IgD-negative memory B cell (primary cell): ENCODE measurements around the gene RTP5. TPM values are rescaled to one million over a fixed set of nuclear protein-coding genes. Genes with fewer than 3 reads are reported as not detected.
"Not testable (repeated sequence)": the region's sequence is repeated elsewhere in the genome, so short reads cannot be mapped to it uniquely, and the experiment has no call there.

ENCODE experiments used
- H3K27ac Mint-ChIP-seq, 3 donors: one replicate each; pipeline ENCODE4 v1.8.0; 2020 to 2022; ENCODE audit warnings: mild to moderate bottlenecking in 3 of 3, mixed read lengths in 3 of 3, moderate library complexity in 1 of 3
- H3K27me3 Mint-ChIP-seq: one replicate; pipeline ENCODE4 v1.8.0; 2021; ENCODE audit warnings: mixed read lengths
- H3K36me3 Mint-ChIP-seq: one replicate; pipeline ENCODE4 v1.8.0; 2020; ENCODE audit warnings: mild to moderate bottlenecking, mixed read lengths
- H3K4me1 Mint-ChIP-seq, 3 donors: one replicate each; pipeline ENCODE4 v1.8.0; 2020 to 2022; ENCODE audit warnings: mixed read lengths in 3 of 3, mild to moderate bottlenecking in 1 of 3
- H3K4me3 Mint-ChIP-seq, 4 donors: one replicate each; pipeline ENCODE4 v1.8.0; 2020 to 2022; ENCODE audit warnings: mild to moderate bottlenecking in 4 of 4, mixed read lengths in 4 of 4, moderate library complexity in 3 of 4
- H3K9me3 Mint-ChIP-seq, 3 donors: one replicate each; pipeline ENCODE4 v1.8.0; 2020 to 2021; ENCODE audit warnings: mixed read lengths in 3 of 3, mild to moderate bottlenecking in 1 of 3
- polyA plus RNA-seq: library from polyadenylated mRNA; unstranded; fragments of 300-500 nt; fragmentation: Illumina TruSeq; gene quantifications from one replicate; pipeline ENCODE4 v1.2.3, GENCODE V29; 2021

The RTP5 gene
- polyA plus RNA-seq, 1 donor from 2014 or later = not detected

GRCh38 chr2:241910604-241911520 lies 41.3 kb downstream of the RTP5 start:
- Mint-ChIP-seq H3K27me3 (no peaks in the 10 kb centered on the region), H3K9me3 (peaks cover 0 to 2% (median 0%) of the 10 kb centered on the region in 3 donors), H3K4me1 (peaks cover 0 to 5% (median 1%) of the 10 kb centered on the region in 3 donors), H3K27ac (peak overlapping the region in 1 of 3 donors; percentile 31), H3K36me3 (peaks cover 8% of the 10 kb centered on the region), H3K4me3 (peak overlapping the region in 1 of 4 donors; percentile 78)

DNA sequence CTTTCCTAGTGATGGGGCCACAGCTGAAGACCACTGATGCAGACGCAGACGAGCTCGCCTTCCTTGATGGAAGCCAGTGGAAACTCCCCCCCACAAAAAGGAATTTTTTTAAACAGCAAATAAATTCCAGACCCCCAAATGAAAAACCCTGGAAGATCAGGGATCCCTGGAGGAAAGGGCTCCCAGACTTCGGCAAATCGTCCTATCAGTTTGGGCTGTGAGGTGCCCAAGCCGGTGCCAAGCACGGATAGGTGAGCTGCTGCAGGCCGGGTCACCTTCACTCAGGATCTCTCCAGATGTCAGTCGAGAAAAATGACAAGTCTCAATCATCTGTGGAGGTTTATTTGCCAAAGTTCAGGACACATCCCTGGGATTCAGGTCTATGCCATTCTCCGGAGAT lies 42.0 kb downstream of the RTP5 start:
- peaks cover 0 to 2% (median 0%) of the 10 kb centered on the region in 3 donors for H3K9me3 Mint-ChIP-seq
- peaks cover 1 to 5% (median 2%) of the 10 kb centered on the region in 3 donors for H3K4me1 Mint-ChIP-seq
- H3K36me3 Mint-ChIP-seq = peaks cover 8% of the 10 kb centered on the region
- no peak overlapping the region for H3K4me3 Mint-ChIP-seq
- no peaks in the 10 kb centered on the region for H3K27me3 Mint-ChIP-seq
- no peak overlapping the region for H3K27ac Mint-ChIP-seq

- H3K4me3 Mint-ChIP-seq = no peak overlapping the region
- H3K4me1 Mint-ChIP-seq = peaks cover 1 to 5% (median 2%) of the 10 kb centered on the region in 3 donors
- H3K9me3 Mint-ChIP-seq = peaks cover 0 to 2% (median 0%) of the 10 kb centered on the region in 3 donors
- H3K27ac Mint-ChIP-seq = peak overlapping the region in 1 of 3 donors; percentile 25
- no peaks in the 10 kb centered on the region for H3K27me3 Mint-ChIP-seq
- H3K36me3 Mint-ChIP-seq = peaks cover 8% of the 10 kb centered on the region
These were observed 42.6 kb downstream of the RTP5 start for GRCh38 chr2:241912021-241912555.

GRCh38 chr2:241913703-241914102 lies 44.2 kb downstream of the RTP5 start:
- H3K9me3 Mint-ChIP-seq = peaks cover 0 to 2% (median 0%) of the 10 kb centered on the region in 3 donors
- H3K36me3 Mint-ChIP-seq = peaks cover 13% of the 10 kb centered on the region
- H3K4me3 Mint-ChIP-seq = no peak overlapping the region
- peak overlapping the region in 1 of 3 donors; percentile 24 for H3K27ac Mint-ChIP-seq
- H3K27me3 Mint-ChIP-seq = no peaks in the 10 kb centered on the region
- peaks cover 1 to 5% (median 2%) of the 10 kb centered on the region in 3 donors for H3K4me1 Mint-ChIP-seq

GRCh38 chr2:241914542-241914941 lies 45.0 kb downstream of the RTP5 start:
- Mint-ChIP-seq H3K4me3 (no peak overlapping the region), H3K27ac (no peak overlapping the region), H3K4me1 (peaks cover 0 to 5% (median 2%) of the 10 kb centered on the region in 3 donors), H3K36me3 (peaks cover 13% of the 10 kb centered on the region), H3K27me3 (no peaks in the 10 kb centered on the region), H3K9me3 (peaks cover 0 to 2% (median 0%) of the 10 kb centered on the region in 3 donors)

GRCh38 chr2:241921631-241922030 lies 52.1 kb downstream of the RTP5 start:
- H3K27ac Mint-ChIP-seq, H3K36me3 Mint-ChIP-seq, H3K27me3 Mint-ChIP-seq, H3K4me1 Mint-ChIP-seq, H3K4me3 Mint-ChIP-seq, H3K9me3 Mint-ChIP-seq: not testable (repeated sequence)

- H3K36me3 Mint-ChIP-seq = peaks cover 7% of the 10 kb centered on the region
- peaks cover 0 to 8% (median 3%) of the 10 kb centered on the region in 3 donors for H3K4me1 Mint-ChIP-seq
- H3K9me3 Mint-ChIP-seq = no peaks in the 10 kb centered on the region
- H3K4me3 Mint-ChIP-seq = no peak overlapping the region
- H3K27me3 Mint-ChIP-seq = no peaks in the 10 kb centered on the region
- no peak overlapping the region for H3K27ac Mint-ChIP-seq
These were observed 52.9 kb downstream of the RTP5 start for GRCh38 chr2:241922411-241922810.

DNA sequence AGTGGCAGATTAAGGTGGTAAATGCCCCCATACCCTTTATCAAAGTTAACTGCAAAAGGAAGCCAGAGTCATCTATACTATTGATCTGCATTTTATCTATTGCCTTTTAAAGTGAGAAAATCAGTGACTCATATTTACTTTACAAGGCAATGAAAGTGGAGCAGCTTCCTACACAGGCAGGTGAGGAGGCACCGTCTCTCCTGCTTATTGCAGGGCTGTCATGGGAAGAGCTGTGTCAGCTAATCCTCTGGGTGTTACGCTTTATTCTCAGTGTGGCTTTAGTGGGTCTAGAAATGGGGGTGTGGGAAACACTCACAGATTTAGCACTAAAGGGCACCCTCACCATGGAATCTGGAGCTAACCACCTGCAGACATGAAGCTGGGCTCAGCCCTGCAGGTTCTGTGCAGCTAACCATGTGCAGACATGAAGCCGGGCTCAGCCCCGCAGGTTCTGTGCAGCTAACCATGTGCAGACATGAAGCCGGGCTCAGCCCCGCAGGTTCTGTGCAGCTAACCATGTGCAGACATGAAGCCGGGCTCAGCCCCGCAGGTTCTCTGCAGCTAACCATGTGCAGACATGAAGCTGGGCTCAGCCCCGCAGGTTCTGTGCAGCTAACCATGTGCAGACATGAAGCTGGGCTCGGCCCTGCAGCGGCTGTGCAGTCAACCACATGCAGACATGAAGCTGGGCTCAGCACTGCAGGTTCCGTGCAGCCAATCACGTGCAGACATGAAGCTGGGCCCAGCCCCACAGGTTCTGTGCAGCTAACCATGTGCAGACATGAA lies 53.5 kb downstream of the RTP5 start:
- H3K9me3 Mint-ChIP-seq = not testable (repeated sequence)
- H3K4me3 Mint-ChIP-seq = peak overlapping the region in 1 of 4 donors; percentile 47

More for the DNA sequence above, 53.5 kb downstream of the RTP5 start:
- H3K27me3 Mint-ChIP-seq, H3K27ac Mint-ChIP-seq, H3K36me3 Mint-ChIP-seq, H3K4me1 Mint-ChIP-seq: not testable (repeated sequence)

Other genes starting within 250 kb of the RTP5 start
- gene THAP4, start 232.6 kb upstream of the RTP5 start, polyA plus RNA-seq = 39.6 TPM
- 59.3 TPM for gene ATG4B, start 232.0 kb upstream of the RTP5 start, polyA plus RNA-seq
- 40.5 TPM for gene DTYMK, start 182.9 kb upstream of the RTP5 start, polyA plus RNA-seq
- 34.0 TPM for gene ING5, start 167.7 kb upstream of the RTP5 start, polyA plus RNA-seq
- 7.7 TPM for gene D2HGDH, start 135.1 kb upstream of the RTP5 start, polyA plus RNA-seq
- gene GAL3ST2, start 92.9 kb upstream of the RTP5 start, polyA plus RNA-seq = not detected
- not detected for gene NEU4, start 60.5 kb upstream of the RTP5 start, polyA plus RNA-seq
- gene PDCD1, start 10.8 kb upstream of the RTP5 start, polyA plus RNA-seq = 0.19 TPM